ENCODE measurements around the gene ZKSCAN3. TPM values are rescaled to one million over a fixed set of nuclear protein-coding genes. Genes with fewer than 3 reads are reported as not detected.
A peak's percentile ranks its signal among the peaks of the same experiment; 100 is the strongest.

Gene ZKSCAN3
- polyA plus RNA-seq, 2 of the 4 experiments (the other 2 are of a cell fraction): 1.6 to 2.7 TPM

DNA sequence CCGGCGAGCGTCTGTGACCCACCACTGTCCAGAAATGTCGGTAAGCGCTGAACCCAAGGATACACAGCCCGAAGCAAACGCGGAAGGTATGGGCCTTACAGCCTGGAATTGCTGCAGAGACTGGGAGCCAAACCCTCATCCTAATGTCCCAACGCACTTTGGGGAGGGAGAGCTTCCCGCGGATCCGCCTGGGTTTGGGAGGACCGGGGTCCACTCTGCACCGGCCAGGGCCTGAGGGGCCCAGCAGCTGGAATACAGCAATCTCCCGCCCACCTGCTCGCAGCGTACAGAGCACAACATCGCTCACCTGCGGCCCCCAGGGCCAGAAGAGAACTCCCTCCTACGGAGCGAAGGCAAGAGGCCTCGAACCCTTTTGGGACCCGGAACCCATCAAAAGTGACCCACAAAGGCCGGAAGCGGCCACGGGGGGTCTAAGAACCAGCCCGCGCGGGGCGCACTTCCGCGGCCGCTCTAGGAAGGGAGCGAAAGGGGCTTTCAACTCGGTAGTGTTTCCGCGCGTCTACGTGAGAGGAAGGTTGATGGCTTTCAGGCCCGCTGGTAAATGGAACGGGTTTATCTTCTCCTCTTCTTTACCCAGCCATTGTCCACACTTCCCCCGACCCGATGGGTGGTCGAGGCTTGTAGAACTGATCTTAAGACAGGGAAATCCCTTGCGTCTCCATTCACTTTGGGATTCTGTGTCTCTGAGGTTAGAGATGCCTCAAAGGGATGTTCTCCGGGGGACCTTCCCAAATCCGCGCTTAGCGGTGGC lies 49.8 kb downstream of the ZKSCAN3 start, which contains the start of gene ZSCAN12:
Gene ZSCAN12, minus strand, starts transcription at position 398 of the 772 bp plus-strand sequence. CDS start 1,342 bp downstream, outside the sequence.
- DNase-seq (ENCODE audit: low read depth in 1 of 2, low spot score in 1 of 2) (peak; percentile 31 to 91), FAIRE-seq (no peak), ATAC-seq (peak; percentile 97 to 98)
- ChIA-PET CTCF (interaction anchor here (0.7 to 1.1 kb wide), 5 partner anchors 14 to 44 kb away, joined by 3 to 4 read pairs (median 4); no protein-coding TSS in a partner anchor), POLR2A (interaction anchor here (0.5 to 1.0 kb wide), 2 partner anchors 16 to 101 kb away, joined by 3 to 5 read pairs; no protein-coding TSS in a partner anchor)
- H3K4me1 ChIP-seq: no peaks in the 10 kb centered on the region
- peak within 1 kb of the TSS; percentile 78 for H3K4me3 ChIP-seq
- peak within 1 kb of the TSS; percentile 80 to 93 for H3K27ac ChIP-seq
- 18% methylated on average over 21 of the region's 49 CpGs for WGBS (ENCODE audit: missing lambda C conversion rate)
- no peaks in the 10 kb centered on the region for H3K9me3 ChIP-seq
- H3K4me2 ChIP-seq: peak within 1 kb of the TSS; percentile 77
- TF ChIP-seq CHD4 (IDR thresholded peaks at IDR 0.05; ENCODE audit: borderline replicate concordance) (no peak), SREBF2 (IDR thresholded peaks at IDR 0.05) (no peak), RCOR1 (IDR thresholded peaks at IDR 0.05; ENCODE audit: low read depth, low read length) (no peak), JUNB (IDR thresholded peaks at IDR 0.05) (no peak), ZNF302 (CRISPR knock-in tag; IDR thresholded peaks at IDR 0.05) (no peak), CEBPB (IDR thresholded peaks at IDR 0.05) (no peak), EHF (CRISPR knock-in tag; IDR thresholded peaks at IDR 0.05) (no peak), EP300 (IDR thresholded peaks at IDR 0.05) (no peak), KDM1A (IDR thresholded peaks at IDR 0.05; ENCODE audit: low read depth) (no peak), ZSCAN20 (CRISPR knock-in tag; IDR thresholded peaks at IDR 0.05) (no peak), MYC (IDR thresholded peaks at IDR 0.05; ENCODE audit: borderline replicate concordance, low read length) (no peak), TP53 (CRISPR knock-in tag; IDR thresholded peaks at IDR 0.05) (no peak), POLR2AphosphoS2 (conservative IDR thresholded peaks at IDR 0.05; ENCODE audit: low read length) (no peak), KDM5A (IDR thresholded peaks at IDR 0.05) (no peak), POLR2A (IDR thresholded peaks at IDR 0.05; ENCODE audit: low read length) (peak; percentile 31), CTCF (IDR thresholded peaks at IDR 0.05) (peak; percentile 38), RNF2 (IDR thresholded peaks at IDR 0.05; ENCODE audit: borderline replicate concordance, low read depth) (no peak), ZFP36 (IDR thresholded peaks at IDR 0.05; ENCODE audit: borderline replicate concordance, partially characterized antibody) (no peak), EHMT2 (IDR thresholded peaks at IDR 0.05; ENCODE audit: low read depth) (0 out of 2 replicates have a peak, but pooled peaks have one; percentile 13), SMC3 (IDR thresholded peaks at IDR 0.05) (no peak), NPAS2 (CRISPR knock-in tag; IDR thresholded peaks at IDR 0.05; ENCODE audit: borderline replicate concordance) (no peak), MAZ (IDR thresholded peaks at IDR 0.05; ENCODE audit: borderline replicate concordance, low read depth, low read length) (no peak), HDAC2 (IDR thresholded peaks at IDR 0.05) (no peak), ESRRA (IDR thresholded peaks at IDR 0.05; ENCODE audit: borderline replicate concordance, low read length) (no peak), BHLHE40 (IDR thresholded peaks at IDR 0.05; ENCODE audit: low read depth, low read length) (no peak), RAD21 (conservative IDR thresholded peaks at IDR 0.05 in 1 of 2, IDR thresholded peaks at IDR 0.05 in 1 of 2) (no peak), HOXB5 (CRISPR knock-in tag; IDR thresholded peaks at IDR 0.05) (0 out of 2 replicates have a peak, but pooled peaks have one; percentile 42)
- TF ChIP-seq, protein P1, sequence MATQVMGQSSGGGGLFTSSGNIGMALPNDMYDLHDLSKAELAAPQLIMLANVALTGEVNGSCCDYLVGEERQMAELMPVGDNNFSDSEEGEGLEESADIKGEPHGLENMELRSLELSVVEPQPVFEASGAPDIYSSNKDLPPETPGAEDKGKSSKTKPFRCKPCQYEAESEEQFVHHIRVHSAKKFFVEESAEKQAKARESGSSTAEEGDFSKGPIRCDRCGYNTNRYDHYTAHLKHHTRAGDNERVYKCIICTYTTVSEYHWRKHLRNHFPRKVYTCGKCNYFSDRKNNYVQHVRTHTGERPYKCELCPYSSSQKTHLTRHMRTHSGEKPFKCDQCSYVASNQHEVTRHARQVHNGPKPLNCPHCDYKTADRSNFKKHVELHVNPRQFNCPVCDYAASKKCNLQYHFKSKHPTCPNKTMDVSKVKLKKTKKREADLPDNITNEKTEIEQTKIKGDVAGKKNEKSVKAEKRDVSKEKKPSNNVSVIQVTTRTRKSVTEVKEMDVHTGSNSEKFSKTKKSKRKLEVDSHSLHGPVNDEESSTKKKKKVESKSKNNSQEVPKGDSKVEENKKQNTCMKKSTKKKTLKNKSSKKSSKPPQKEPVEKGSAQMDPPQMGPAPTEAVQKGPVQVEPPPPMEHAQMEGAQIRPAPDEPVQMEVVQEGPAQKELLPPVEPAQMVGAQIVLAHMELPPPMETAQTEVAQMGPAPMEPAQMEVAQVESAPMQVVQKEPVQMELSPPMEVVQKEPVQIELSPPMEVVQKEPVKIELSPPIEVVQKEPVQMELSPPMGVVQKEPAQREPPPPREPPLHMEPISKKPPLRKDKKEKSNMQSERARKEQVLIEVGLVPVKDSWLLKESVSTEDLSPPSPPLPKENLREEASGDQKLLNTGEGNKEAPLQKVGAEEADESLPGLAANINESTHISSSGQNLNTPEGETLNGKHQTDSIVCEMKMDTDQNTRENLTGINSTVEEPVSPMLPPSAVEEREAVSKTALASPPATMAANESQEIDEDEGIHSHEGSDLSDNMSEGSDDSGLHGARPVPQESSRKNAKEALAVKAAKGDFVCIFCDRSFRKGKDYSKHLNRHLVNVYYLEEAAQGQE (IDR thresholded peaks at IDR 0.05): no peak
- TF ChIP-seq, protein P2, sequence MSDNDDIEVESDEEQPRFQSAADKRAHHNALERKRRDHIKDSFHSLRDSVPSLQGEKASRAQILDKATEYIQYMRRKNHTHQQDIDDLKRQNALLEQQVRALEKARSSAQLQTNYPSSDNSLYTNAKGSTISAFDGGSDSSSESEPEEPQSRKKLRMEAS (IDR thresholded peaks at IDR 0.05): peak; percentile 87
- TF ChIP-seq, protein P3, sequence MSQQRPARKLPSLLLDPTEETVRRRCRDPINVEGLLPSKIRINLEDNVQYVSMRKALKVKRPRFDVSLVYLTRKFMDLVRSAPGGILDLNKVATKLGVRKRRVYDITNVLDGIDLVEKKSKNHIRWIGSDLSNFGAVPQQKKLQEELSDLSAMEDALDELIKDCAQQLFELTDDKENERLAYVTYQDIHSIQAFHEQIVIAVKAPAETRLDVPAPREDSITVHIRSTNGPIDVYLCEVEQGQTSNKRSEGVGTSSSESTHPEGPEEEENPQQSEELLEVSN (IDR thresholded peaks at IDR 0.05; ENCODE audit: borderline replicate concordance, low read depth): peak; percentile 76; the same call in 1 of the 2 replicates
- TF ChIP-seq, protein P4, sequence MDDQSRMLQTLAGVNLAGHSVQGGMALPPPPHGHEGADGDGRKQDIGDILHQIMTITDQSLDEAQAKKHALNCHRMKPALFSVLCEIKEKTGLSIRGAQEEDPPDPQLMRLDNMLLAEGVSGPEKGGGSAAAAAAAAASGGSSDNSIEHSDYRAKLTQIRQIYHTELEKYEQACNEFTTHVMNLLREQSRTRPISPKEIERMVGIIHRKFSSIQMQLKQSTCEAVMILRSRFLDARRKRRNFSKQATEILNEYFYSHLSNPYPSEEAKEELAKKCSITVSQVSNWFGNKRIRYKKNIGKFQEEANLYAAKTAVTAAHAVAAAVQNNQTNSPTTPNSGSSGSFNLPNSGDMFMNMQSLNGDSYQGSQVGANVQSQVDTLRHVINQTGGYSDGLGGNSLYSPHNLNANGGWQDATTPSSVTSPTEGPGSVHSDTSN (IDR thresholded peaks at IDR 0.05): no peak
- TF ChIP-seq, protein P5, sequence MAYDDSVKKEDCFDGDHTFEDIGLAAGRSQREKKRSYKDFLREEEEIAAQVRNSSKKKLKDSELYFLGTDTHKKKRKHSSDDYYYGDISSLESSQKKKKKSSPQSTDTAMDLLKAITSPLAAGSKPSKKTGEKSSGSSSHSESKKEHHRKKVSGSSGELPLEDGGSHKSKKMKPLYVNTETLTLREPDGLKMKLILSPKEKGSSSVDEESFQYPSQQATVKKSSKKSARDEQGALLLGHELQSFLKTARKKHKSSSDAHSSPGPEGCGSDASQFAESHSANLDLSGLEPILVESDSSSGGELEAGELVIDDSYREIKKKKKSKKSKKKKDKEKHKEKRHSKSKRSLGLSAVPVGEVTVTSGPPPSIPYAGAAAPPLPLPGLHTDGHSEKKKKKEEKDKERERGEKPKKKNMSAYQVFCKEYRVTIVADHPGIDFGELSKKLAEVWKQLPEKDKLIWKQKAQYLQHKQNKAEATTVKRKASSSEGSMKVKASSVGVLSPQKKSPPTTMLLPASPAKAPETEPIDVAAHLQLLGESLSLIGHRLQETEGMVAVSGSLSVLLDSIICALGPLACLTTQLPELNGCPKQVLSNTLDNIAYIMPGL (CRISPR knock-in tag; IDR thresholded peaks at IDR 0.05; ENCODE audit: borderline replicate concordance): peak; percentile 88

Measured in A549 (cell line).